ENCODE data around the gene BOD1L2. TPM values are rescaled to one million over a fixed set of nuclear protein-coding genes. Genes with fewer than 3 reads are reported as not detected.

The BOD1L2 gene
- polyA plus RNA-seq, 2 of the 4 experiments (the other 2 are of a cell fraction): not detected

- FAIRE-seq: no peak
- no peak for DNase-seq (ENCODE audit: low read depth in 1 of 2, low spot score in 1 of 2)
- WGBS (ENCODE audit: missing lambda C conversion rate): 3% methylated on average over 1 of the region's 1 CpG
- Histone ChIP-seq H3K4me3 (no peak overlapping the region), H3K9me3 (no peaks in the 10 kb centered on the region), H3K4me1 (no peaks in the 10 kb centered on the region), H3K4me2 (no peak overlapping the region), H3K27ac (no peak overlapping the region)
- TF ChIP-seq CBX2 (IDR thresholded peaks at IDR 0.05; ENCODE audit: borderline replicate concordance, low read depth) (no peak), BHLHE40 (IDR thresholded peaks at IDR 0.05; ENCODE audit: low read depth, low read length) (no peak), KDM1A (IDR thresholded peaks at IDR 0.05; ENCODE audit: low read depth) (no peak), PBX3 (IDR thresholded peaks at IDR 0.05) (no peak), ESRRA (IDR thresholded peaks at IDR 0.05; ENCODE audit: borderline replicate concordance, low read length) (no peak), EHMT2 (IDR thresholded peaks at IDR 0.05; ENCODE audit: low read depth) (no peak), EHF (CRISPR knock-in tag; IDR thresholded peaks at IDR 0.05) (no peak), POLR2AphosphoS2 (conservative IDR thresholded peaks at IDR 0.05; ENCODE audit: low read length) (no peak), JUN (IDR thresholded peaks at IDR 0.05) (no peak), MAX (IDR thresholded peaks at IDR 0.05) (no peak), FOXS1 (CRISPR knock-in tag; IDR thresholded peaks at IDR 0.05) (no peak), MAFK (IDR thresholded peaks at IDR 0.05; ENCODE audit: partially characterized antibody) (no peak), ZSCAN20 (CRISPR knock-in tag; IDR thresholded peaks at IDR 0.05) (no peak), KDM5A (IDR thresholded peaks at IDR 0.05) (no peak), CEBPB (IDR thresholded peaks at IDR 0.05) (no peak), MYC (IDR thresholded peaks at IDR 0.05; ENCODE audit: borderline replicate concordance, low read length) (no peak), CHD4 (IDR thresholded peaks at IDR 0.05; ENCODE audit: borderline replicate concordance) (no peak), REST (IDR thresholded peaks at IDR 0.05) (no peak), RFX5 (IDR thresholded peaks at IDR 0.05) (no peak), RAD21 (conservative IDR thresholded peaks at IDR 0.05 in 1 of 2, IDR thresholded peaks at IDR 0.05 in 1 of 2) (no peak)
- CTCF ChIA-PET: no interaction called here
- POLR2A ChIA-PET: no interaction called here
- no peak for ATAC-seq
Observed at GRCh38 chr18:57167617-57168308, 20.9 kb downstream of the BOD1L2 start.

GRCh38 chr18:57171026-57171425 lies 24.1 kb downstream of the BOD1L2 start:
- no peaks in the 10 kb centered on the region for H3K9me3 ChIP-seq
- no peak for DNase-seq (ENCODE audit: low read depth in 1 of 2, low spot score in 1 of 2)
- H3K4me1 ChIP-seq: no peaks in the 10 kb centered on the region
- no peak for FAIRE-seq
- no peak overlapping the region for H3K4me2 ChIP-seq
- ATAC-seq: no peak
- ChIA-PET POLR2A (no interaction called here), CTCF (interaction anchor here (1.4 kb wide), 1 partner anchor 18 kb away, joined by 3 read pairs; no protein-coding TSS in a partner anchor)
- no peak overlapping the region for H3K4me3 ChIP-seq
- WGBS (ENCODE audit: missing lambda C conversion rate): 0% methylated on average over 1 of the region's 1 CpG
- TF ChIP-seq CHD2 (IDR thresholded peaks at IDR 0.05; ENCODE audit: low read length, partially characterized antibody) (no peak), TP53 (CRISPR knock-in tag; IDR thresholded peaks at IDR 0.05) (no peak), MAX (IDR thresholded peaks at IDR 0.05) (no peak), ZNF302 (CRISPR knock-in tag; IDR thresholded peaks at IDR 0.05) (no peak), SREBF2 (IDR thresholded peaks at IDR 0.05) (no peak), ZFP36 (IDR thresholded peaks at IDR 0.05; ENCODE audit: borderline replicate concordance, partially characterized antibody) (no peak), SMC3 (IDR thresholded peaks at IDR 0.05) (no peak), HOXA7 (CRISPR knock-in tag; IDR thresholded peaks at IDR 0.05) (no peak), KDM1A (IDR thresholded peaks at IDR 0.05; ENCODE audit: low read depth) (no peak), POLR2A (IDR thresholded peaks at IDR 0.05; ENCODE audit: low read length) (no peak), CHD4 (IDR thresholded peaks at IDR 0.05; ENCODE audit: borderline replicate concordance) (no peak), JUN (IDR thresholded peaks at IDR 0.05) (no peak), RARB (CRISPR knock-in tag; IDR thresholded peaks at IDR 0.05) (no peak)
- H3K27ac ChIP-seq: no peak overlapping the region
